K562 (cell line): ENCODE results near the gene CSF2RB. TPM values are rescaled to one million over a fixed set of nuclear protein-coding genes. Genes with fewer than 3 reads are reported as not detected.

Experiments used
- ATAC-seq: fragments of 200-7000 bp; cut with Tn5 transposase; 3 replicates; pipeline ENCODE4 v1.9.1; 2020; ENCODE audit warnings: moderate library complexity
- BruUV-seq: library from RNA; stranded (reverse); fragments of 400-500 nt; replicated peaks from 2 replicates; lab custom pipeline; 2021; lab: Mats Ljungman, UMichigan
- CTCF ChIA-PET: fragments of 300-600 bp; formaldehyde crosslinking; extraction: SDS; loops from one replicate; lab custom pipeline; 2021; ENCODE audit warnings: low intra/inter-chr PET ratio; lab: Yijun Ruan, JAX
- POLR2A ChIA-PET: fragments of 300-600, 350-650 bp; sonication (Branson Sonifier 250); formaldehyde crosslinking; extraction: SDS; loops from one replicate; lab custom pipeline; 2021; ENCODE audit warnings: antibody characterized with exemption, inconsistent platforms; lab: Yijun Ruan, JAX
- DNase-seq, 4 experiments: peaks; one replicate each; pipeline versions ENCODE4 v3.0.0 to v3.0.0-alpha.2; 2011 to 2018; ENCODE audit warnings: low spot score in 3 of 4, mixed read lengths in 3 of 4; ENCODE audit errors: extremely low read depth in 1 of 4
- FAIRE-seq: peaks from 2 replicates; lab custom pipeline; 2011; peaks lifted over from hg19 to GRCh38; lab: Jason Lieb, UNC
- H2AFZ ChIP-seq: 2 replicates; pipeline ENCODE4 v1.6.0; 2011; ENCODE audit warnings: low read depth, low read length, control low read depth, inconsistent platforms
- H3K27ac ChIP-seq: fragments of 200-600 bp; 3 replicates; pipeline ENCODE4 v1.8.0; 2011; ENCODE audit warnings: low read depth, mild to moderate bottlenecking, control low read depth, inconsistent platforms, low read length, moderate library complexity, mixed read lengths; ENCODE audit errors: extremely low read depth
- H3K27me3 ChIP-seq, 2 experiments: fragments of 300-600 bp in 1 of 2; 2 replicates in 1 of 2; 3 replicates in 1 of 2; pipeline versions ENCODE4 v1.6.0 to v1.8.0; 2011; ENCODE audit warnings: inconsistent platforms in 2 of 2, low read length in 2 of 2, mild to moderate bottlenecking in 1 of 2, mixed read lengths in 1 of 2, moderate library complexity in 1 of 2; ENCODE audit not compliant: control insufficient read depth in 2 of 2, insufficient read depth in 2 of 2
- H3K36me3 ChIP-seq: fragments of 300-600 bp; 3 replicates; pipeline ENCODE4 v1.8.0; 2011; ENCODE audit warnings: mild to moderate bottlenecking, low read length, inconsistent platforms; ENCODE audit not compliant: control insufficient read depth, insufficient read depth
- H3K4me1 ChIP-seq, 2 experiments: fragments of 200-600 bp in 1 of 2; replicated peaks in 1 of 2; 2 replicates in 1 of 2; 3 replicates in 1 of 2; pipeline versions ENCODE4 v1.5.1 to v1.8.0; 2011; ENCODE audit warnings: inconsistent platforms in 2 of 2, low read length in 2 of 2, mild to moderate bottlenecking in 1 of 2, mixed read lengths in 1 of 2, moderate library complexity in 1 of 2; ENCODE audit not compliant: control insufficient read depth in 2 of 2, insufficient read depth in 2 of 2
- H3K4me2 ChIP-seq: 2 replicates; pipeline ENCODE4 v1.6.1; 2011; ENCODE audit warnings: low read length, control low read depth, inconsistent platforms, mixed read lengths; ENCODE audit not compliant: insufficient read depth
- H3K4me3 ChIP-seq: fragments of 200-600 bp; sonication (generic), shearing (Covaris generic); 2 replicates; pipeline ENCODE4 v1.5.1; 2016; ENCODE audit warnings: control low read depth, inconsistent platforms
- H3K79me2 ChIP-seq: fragments of 200-600 bp; 3 replicates; pipeline ENCODE4 v1.8.0; 2011; ENCODE audit warnings: low read length, inconsistent platforms; ENCODE audit not compliant: control insufficient read depth, insufficient read depth
- H3K9ac ChIP-seq, 2 experiments: 2 replicates each; pipeline versions ENCODE4 v1.6.0 to v1.6.1; 2011; ENCODE audit warnings: low read depth in 2 of 2, low read length in 2 of 2, control low read depth in 1 of 2, inconsistent platforms in 1 of 2, mild to moderate bottlenecking in 1 of 2, mixed read lengths in 1 of 2; ENCODE audit not compliant: insufficient read depth in 1 of 2
- H3K9me1 ChIP-seq: one replicate; pipeline ENCODE4 v1.6.0; 2011; ENCODE audit warnings: inconsistent platforms, mild to moderate bottlenecking, low read length, moderate library complexity; ENCODE audit not compliant: control insufficient read depth, insufficient read depth
- H3K9me3 ChIP-seq: replicated peaks from 2 replicates; pipeline ENCODE4 v1.5.1; 2011; ENCODE audit warnings: low read depth, low read length, inconsistent platforms; ENCODE audit not compliant: control insufficient read depth, insufficient read depth
- H4K20me1 ChIP-seq: replicated peaks from 2 replicates; pipeline ENCODE4 v1.6.1; 2011; ENCODE audit warnings: low read length, inconsistent platforms, mixed read lengths; ENCODE audit not compliant: control insufficient read depth, insufficient read depth
- ZNF253 ChIP-seq: fragments of 250-450 bp; sonication (Bioruptor Pico); conservative IDR thresholded peaks from 2 replicates; pipeline ENCODE4 v1.6.1; 2021; ENCODE audit warnings: mild to moderate bottlenecking
- WGBS: fragments of 100-300 bp; shearing (Covaris generic); methylation state at CpG from one replicate; pipeline ENCODE4 v1.1.6; 2016; ENCODE audit warnings: low coverage, mixed read lengths; ENCODE audit not compliant: insufficient coverage; ENCODE audit errors: missing lambda C conversion rate; 5-methylcytosine and 5-hydroxymethylcytosine counted together
- in situ Hi-C: fragments of 300-500 bp; cut with MboI; formaldehyde crosslinking; loops from 4 replicates; pipeline ENCODE4 v1.15.0; 2018; ENCODE audit warnings: inconsistent platforms, mixed read lengths
- intact Hi-C: fragments of 100-400 bp; cut with micrococcal nuclease; formaldehyde crosslinking; loops from 2 replicates; pipeline ENCODE4 v1.14.2; 2022
- polyA plus RNA-seq, 8 experiments: library from polyadenylated mRNA; depleted of rRNA in 4 of 8; stranded (reverse) in 5 of 8; unstranded in 3 of 8; fragments of >200 nt; fragmentation: Nextera tagmentation in 2 of 8; fragmentation: Illumina TruSeq in 1 of 8; extraction: Ambion mirVana in 2 of 8; extraction: Trizol in 1 of 8; gene quantifications; 2 replicates each; pipeline versions ENCODE4 v1.2.1 to v1.2.3, GENCODE V29; 2011 to 2014; ENCODE audit warnings: inconsistent platforms in 1 of 8, missing spikeins in 1 of 8
- total RNA-seq, 7 experiments: library from RNA; depleted of rRNA in 6 of 7; stranded (reverse); fragments of >200 nt in 6 of 7; fragmentation: Illumina TruSeq in 2 of 7; extraction: Trizol in 2 of 7; gene quantifications; 2 replicates each; pipeline versions ENCODE4 v1.2.1 to v1.2.3, GENCODE V29; 2011 to 2021; ENCODE audit warnings: low replicate concordance in 1 of 7
- TF ChIP-seq, protein P1 (sequence below): sonication (generic); formaldehyde crosslinking; IDR thresholded peaks from 2 replicates; pipeline ENCODE4 v1.8.0; 2022; ENCODE audit warnings: mild to moderate bottlenecking, missing genetic modification reagents, borderline replicate concordance

The CSF2RB gene
- total and polyA plus RNA-seq, 9 of the 15 experiments (the other 6 are each of a cell fraction or from before 2014, with no cell fraction given) = 0.04 to 1.0 (median 0.36) TPM

DNA sequence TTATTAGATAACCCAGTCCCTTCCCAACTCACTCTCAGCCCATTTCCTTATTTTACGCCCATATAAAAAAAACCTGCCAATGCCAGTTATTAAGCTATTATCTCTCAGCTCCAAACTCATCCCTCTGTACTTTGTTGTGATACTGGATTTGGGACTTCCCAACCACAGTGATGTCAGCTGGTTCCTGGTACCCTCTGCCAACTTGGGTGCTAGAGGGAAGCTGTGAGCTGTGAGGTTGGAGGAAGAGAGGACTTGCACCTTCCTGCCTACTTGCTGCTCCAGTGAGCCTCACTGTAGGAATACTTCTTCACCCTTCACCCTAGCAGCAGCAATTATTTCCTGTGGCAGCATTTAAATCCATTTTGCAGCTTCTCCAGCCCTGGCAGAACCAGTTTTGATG is 19.2 kb upstream of the CSF2RB start (continued):
- TF ChIP-seq, protein P1, sequence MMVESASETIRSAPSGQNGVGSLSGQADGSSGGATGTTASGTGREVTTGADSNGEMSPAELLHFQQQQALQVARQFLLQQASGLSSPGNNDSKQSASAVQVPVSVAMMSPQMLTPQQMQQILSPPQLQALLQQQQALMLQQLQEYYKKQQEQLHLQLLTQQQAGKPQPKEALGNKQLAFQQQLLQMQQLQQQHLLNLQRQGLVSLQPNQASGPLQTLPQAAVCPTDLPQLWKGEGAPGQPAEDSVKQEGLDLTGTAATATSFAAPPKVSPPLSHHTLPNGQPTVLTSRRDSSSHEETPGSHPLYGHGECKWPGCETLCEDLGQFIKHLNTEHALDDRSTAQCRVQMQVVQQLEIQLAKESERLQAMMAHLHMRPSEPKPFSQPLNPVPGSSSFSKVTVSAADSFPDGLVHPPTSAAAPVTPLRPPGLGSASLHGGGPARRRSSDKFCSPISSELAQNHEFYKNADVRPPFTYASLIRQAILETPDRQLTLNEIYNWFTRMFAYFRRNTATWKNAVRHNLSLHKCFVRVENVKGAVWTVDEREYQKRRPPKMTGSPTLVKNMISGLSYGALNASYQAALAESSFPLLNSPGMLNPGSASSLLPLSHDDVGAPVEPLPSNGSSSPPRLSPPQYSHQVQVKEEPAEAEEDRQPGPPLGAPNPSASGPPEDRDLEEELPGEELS (CRISPR knock-in tag) = no peak
- TF ChIP-seq, all 486 proteins: peak for 0

DNA sequence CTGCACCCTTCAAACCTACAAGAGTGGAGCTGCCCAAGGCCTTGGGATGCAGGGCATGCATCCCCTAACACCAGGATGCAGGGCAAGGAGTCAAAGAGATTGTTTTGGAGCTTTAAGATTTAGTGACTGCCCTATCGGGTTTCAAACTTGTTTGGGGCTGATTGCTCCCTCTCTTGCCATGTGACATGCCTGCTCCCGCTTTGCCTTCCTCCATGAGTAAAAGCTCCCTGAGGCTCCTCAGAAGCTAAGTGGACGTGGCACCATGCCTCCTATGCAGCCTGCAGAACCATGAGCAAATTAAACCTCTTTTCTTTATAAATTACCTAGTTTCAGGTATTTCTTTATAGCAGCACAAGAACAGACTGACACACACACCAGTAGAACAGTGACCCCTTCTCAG is 15.8 kb upstream of the CSF2RB start:
- Histone ChIP-seq H4K20me1 (no peaks in the 10 kb centered on the region), H3K9me3 (no peaks in the 10 kb centered on the region), H2AFZ (no peak overlapping the region), H3K4me2 (no peak overlapping the region), H3K9ac (no peak overlapping the region)
- BruUV-seq = no TSS peak
- POLR2A ChIA-PET = no interaction called here
- DNase-seq = no peak
- TF ChIP-seq ZNF253 (CRISPR knock-in tag) = no peak
- TF ChIP-seq, all 486 proteins: peak for 0
- CTCF ChIA-PET = no interaction called here
- Histone ChIP-seq H3K27ac (no peak overlapping the region), H3K4me1 (peaks cover 0 to 5% of the 10 kb centered on the region in 2 experiments; a peak in 1 of 5 replicates), H3K79me2 (no peaks in the 10 kb centered on the region), H3K36me3 (no peaks in the 10 kb centered on the region), H3K4me3 (no peak overlapping the region), H3K9me1 (no peaks in the 10 kb centered on the region), H3K27me3 (peaks cover 0 to 9% of the 10 kb centered on the region in 2 experiments; a peak in 2 of 5 replicates)
- no peak for ATAC-seq
- 0% methylated on average over 3 of the region's 3 CpGs for WGBS
- in situ Hi-C loops (no loop called here), intact Hi-C loops (no loop called here)
- no peak for FAIRE-seq
